Esophagus muscularis mucosa (tissue), 4 donors: ENCODE measurements around the gene TBC1D2. TPM values are rescaled to one million over a fixed set of nuclear protein-coding genes. Genes with fewer than 3 reads are reported as not detected.

Experiments used
- DNase-seq: peaks from one replicate; pipeline ENCODE4 v3.0.0-alpha.2; 2017; ENCODE audit errors: extremely low spot score
- H3K27ac ChIP-seq, 4 donors: fragments of 200-600 bp; sonication (generic); replicated peaks in 1 of 4; 1 replicate in 3 of 4; 2 replicates in 1 of 4; pipeline ENCODE4 v1.5.1; 2016 to 2019; ENCODE audit warnings: mild to moderate bottlenecking in 1 of 4
- H3K27me3 ChIP-seq, 4 donors: fragments of 200-600 bp; sonication (generic); one replicate each; pipeline versions ENCODE4 v1.5.1 to v1.6.0; 2016 to 2019
- H3K36me3 ChIP-seq, 4 donors: fragments of 200-600 bp; sonication (generic); one replicate each; pipeline ENCODE4 v1.5.1; 2016 to 2019
- H3K4me1 ChIP-seq, 4 donors: fragments of 200-600 bp; sonication (generic); one replicate each; pipeline ENCODE4 v1.5.1; 2016 to 2019
- H3K4me3 ChIP-seq, 4 donors: fragments of 200-600 bp; sonication (generic); 1 replicate in 2 of 4; 2 replicates in 2 of 4; pipeline ENCODE4 v1.5.1; 2016 to 2019; ENCODE audit warnings: mild to moderate bottlenecking in 4 of 4, moderate library complexity in 1 of 4
- H3K9me3 ChIP-seq, 4 donors: fragments of 200-600 bp; sonication (generic); 1 replicate in 3 of 4; 2 replicates in 1 of 4; pipeline ENCODE4 v1.5.1; 2016 to 2019
- EP300 ChIP-seq: sonication (generic); formaldehyde crosslinking; IDR thresholded peaks from one replicate; pipeline ENCODE4 v1.6.1; 2017; ENCODE audit warnings: antibody characterized with exemption
- POLR2A ChIP-seq: fragments of 450-650 bp; IDR thresholded peaks from one replicate; pipeline ENCODE4 v1.6.1; 2017; ENCODE audit warnings: antibody characterized with exemption, moderate library complexity, mild to moderate bottlenecking, low read depth
- POLR2AphosphoS5 ChIP-seq, 2 donors: sonication (generic); formaldehyde crosslinking; IDR thresholded peaks; one replicate each; pipeline ENCODE4 v1.6.1; 2017; ENCODE audit warnings: antibody characterized with exemption in 2 of 2
- WGBS: methylation state at CpG from one replicate; pipeline ENCODE4 v1.1.5; 2018; 5-methylcytosine and 5-hydroxymethylcytosine counted together
- intact Hi-C: fragments of 100-400 bp; cut with DNase I; formaldehyde crosslinking; loops from one replicate; pipeline ENCODE4 v1.15.1; 2023
- total RNA-seq, 4 donors: library from RNA; depleted of rRNA; stranded (reverse); fragments of >200 nt; gene quantifications; one replicate each; pipeline versions ENCODE4 v1.1.0 to v1.2.1, GENCODE V29; 2016
- TF ChIP-seq, protein P1 (sequence below), 3 experiments: fragments of 200-600 bp in 2 of 3; fragments of 450-650 bp in 1 of 3; sonication (generic) in 2 of 3; IDR thresholded peaks; one replicate each; pipeline ENCODE4 v1.5.1; 2017 to 2019; ENCODE audit warnings: antibody characterized with exemption in 3 of 3, mild to moderate bottlenecking in 2 of 3, moderate library complexity in 1 of 3

The TBC1D2 gene
- total RNA-seq, 4 donors from 2014 or later = 5.0 to 12.4 (median 7.3) TPM

DNA sequence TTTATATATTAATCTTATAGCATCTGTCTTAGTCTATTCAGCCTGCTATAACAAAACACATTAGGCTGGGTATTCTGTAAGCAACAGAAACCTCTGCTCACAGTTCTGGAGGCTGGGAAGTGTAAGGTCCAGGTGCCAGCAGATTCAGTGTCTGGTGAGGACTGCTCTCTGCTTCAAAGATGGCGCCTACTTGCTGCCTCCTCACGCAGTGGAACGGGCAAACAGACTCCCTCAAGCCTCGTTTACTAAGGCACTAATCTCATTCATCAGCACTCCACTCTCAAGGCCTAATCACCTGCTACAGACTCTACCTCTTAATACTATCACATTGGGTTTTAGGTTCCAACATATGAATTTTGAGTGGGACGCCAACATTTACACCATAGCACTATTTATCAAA, 5.2 kb upstream of the TBC1D2 start:
- 84% methylated on average over 5 of the region's 5 CpGs for WGBS
- TF ChIP-seq POLR2A (no peak), EP300 (no peak), POLR2AphosphoS5 (IDR thresholded peaks at IDR 0.05) (no peak)
- TF ChIP-seq, protein P1, sequence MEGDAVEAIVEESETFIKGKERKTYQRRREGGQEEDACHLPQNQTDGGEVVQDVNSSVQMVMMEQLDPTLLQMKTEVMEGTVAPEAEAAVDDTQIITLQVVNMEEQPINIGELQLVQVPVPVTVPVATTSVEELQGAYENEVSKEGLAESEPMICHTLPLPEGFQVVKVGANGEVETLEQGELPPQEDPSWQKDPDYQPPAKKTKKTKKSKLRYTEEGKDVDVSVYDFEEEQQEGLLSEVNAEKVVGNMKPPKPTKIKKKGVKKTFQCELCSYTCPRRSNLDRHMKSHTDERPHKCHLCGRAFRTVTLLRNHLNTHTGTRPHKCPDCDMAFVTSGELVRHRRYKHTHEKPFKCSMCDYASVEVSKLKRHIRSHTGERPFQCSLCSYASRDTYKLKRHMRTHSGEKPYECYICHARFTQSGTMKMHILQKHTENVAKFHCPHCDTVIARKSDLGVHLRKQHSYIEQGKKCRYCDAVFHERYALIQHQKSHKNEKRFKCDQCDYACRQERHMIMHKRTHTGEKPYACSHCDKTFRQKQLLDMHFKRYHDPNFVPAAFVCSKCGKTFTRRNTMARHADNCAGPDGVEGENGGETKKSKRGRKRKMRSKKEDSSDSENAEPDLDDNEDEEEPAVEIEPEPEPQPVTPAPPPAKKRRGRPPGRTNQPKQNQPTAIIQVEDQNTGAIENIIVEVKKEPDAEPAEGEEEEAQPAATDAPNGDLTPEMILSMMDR (IDR thresholded peaks at IDR 0.05) = no peak
- Histone ChIP-seq H3K4me1 (peaks cover 6 to 12% (median 10%) of the 10 kb centered on the region in 4 donors), H3K27ac (no peak overlapping the region), H3K9me3 (no peaks in the 10 kb centered on the region), H3K27me3 (no peaks in the 10 kb centered on the region), H3K4me3 (no peak overlapping the region), H3K36me3 (no peaks in the 10 kb centered on the region)
- intact Hi-C loops = loop anchor here (5.0 kb wide), 1 partner anchor 338 kb away; the partner anchor contains the start of gene TRMO
- no peak for DNase-seq

DNA sequence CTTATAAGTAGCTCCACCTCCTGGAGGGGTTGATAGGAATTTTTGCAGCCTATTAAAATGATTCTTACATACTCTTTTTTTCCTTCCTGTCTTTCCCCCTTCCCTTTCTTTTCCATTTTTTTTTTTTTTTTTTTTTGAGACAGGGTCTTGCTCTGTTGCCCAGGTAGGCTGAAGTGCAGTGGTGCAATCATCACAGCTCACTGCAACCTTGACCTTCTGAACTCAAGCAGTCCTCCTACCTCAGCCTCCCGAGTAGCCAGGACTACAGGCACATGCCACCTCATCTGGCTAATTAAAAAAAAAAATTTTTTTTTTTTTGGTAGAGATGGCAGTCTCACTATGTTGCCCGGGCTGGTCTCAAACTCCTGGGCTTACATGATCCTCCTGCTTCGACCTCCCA, 4.3 kb upstream of the TBC1D2 start:
- intact Hi-C loops = loop anchor here (5.0 kb wide), 2 partner anchors 277 to 337 kb away; partner anchors contain the start of genes ANP32B and TRMO
- Histone ChIP-seq H3K4me1 (peaks cover 9 to 17% (median 13%) of the 10 kb centered on the region in 4 donors), H3K9me3 (no peaks in the 10 kb centered on the region), H3K4me3 (no peak overlapping the region), H3K27ac (no peak overlapping the region), H3K27me3 (no peaks in the 10 kb centered on the region), H3K36me3 (no peaks in the 10 kb centered on the region)
- 90% methylated on average over 3 of the region's 3 CpGs for WGBS
- TF ChIP-seq EP300 (no peak), POLR2AphosphoS5 (IDR thresholded peaks at IDR 0.05) (no peak), POLR2A (no peak)
- TF ChIP-seq, protein P1 (IDR thresholded peaks at IDR 0.05) = no peak
- DNase-seq = no peak

DNA sequence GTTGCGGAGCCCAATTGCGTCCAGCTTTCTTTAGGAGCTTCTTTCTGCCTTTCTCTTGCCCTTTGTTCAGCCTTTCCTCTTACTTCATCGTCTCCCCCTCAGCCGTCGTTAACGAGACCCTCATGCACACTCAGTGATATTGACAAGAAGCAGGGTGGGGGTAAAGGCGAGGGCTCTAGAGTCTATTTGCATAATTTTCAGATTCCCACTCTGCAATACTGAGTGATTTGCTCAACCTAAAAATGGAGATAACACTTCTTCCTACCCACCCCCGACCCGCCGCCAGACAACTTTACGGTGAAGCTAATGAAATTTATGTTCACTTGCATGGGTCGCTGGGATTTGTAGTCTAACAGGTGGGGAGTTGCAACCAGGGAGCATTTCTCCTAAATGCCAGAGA, 1.3 kb upstream of the TBC1D2 start:
- intact Hi-C loops = loop anchor here (5.0 kb wide), 1 partner anchor 274 kb away; the partner anchor contains the start of gene ANP32B
- H3K36me3 ChIP-seq = peaks cover 0 to 3% (median 0%) of the 10 kb centered on the region in 4 donors
- peak overlapping the region; percentile 80 to 94 (median 90) for H3K4me3 ChIP-seq
- DNase-seq = no peak
- 20% methylated on average over 12 of the region's 12 CpGs for WGBS
- no peak for TF ChIP-seq POLR2AphosphoS5 (IDR thresholded peaks at IDR 0.05)
- TF ChIP-seq, protein P1 (IDR thresholded peaks at IDR 0.05) = no peak
- no peak for TF ChIP-seq POLR2A
- TF ChIP-seq EP300 = no peak
- no peaks in the 10 kb centered on the region for H3K9me3 ChIP-seq
- peaks cover 24 to 40% (median 30%) of the 10 kb centered on the region in 4 donors for H3K4me1 ChIP-seq
- H3K27ac ChIP-seq = peak overlapping the region; percentile 92 to 96 (median 96)
- no peaks in the 10 kb centered on the region for H3K27me3 ChIP-seq

DNA sequence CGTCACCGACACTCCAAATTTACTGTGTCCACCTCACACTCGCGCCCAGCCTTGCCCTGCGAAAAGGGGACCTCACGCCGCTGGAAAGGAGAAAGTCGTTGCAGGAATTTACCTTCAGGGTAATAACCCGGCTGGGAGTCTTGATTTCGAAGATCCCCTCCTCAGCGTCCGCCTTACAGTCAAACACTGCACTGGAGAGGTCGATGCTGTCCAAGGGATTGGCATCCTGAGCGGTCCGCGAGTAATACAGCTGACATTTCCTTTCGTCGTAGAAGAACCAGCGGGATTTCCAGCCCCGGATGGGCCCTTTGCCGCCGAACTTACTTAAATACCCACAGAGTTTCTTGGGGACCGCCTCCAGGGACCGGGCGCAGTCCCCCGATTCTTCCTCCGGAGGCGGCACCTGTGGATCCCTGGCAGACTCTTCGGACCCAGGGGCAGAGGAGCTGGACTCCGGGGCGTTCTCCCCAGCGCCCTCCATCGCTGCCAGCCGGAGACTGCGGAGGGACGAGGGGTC, 330 bp downstream of the TBC1D2 start:
- 0% methylated on average over 9 of the region's 36 CpGs for WGBS
- peak overlapping the region; percentile 92 to 96 (median 96) for H3K27ac ChIP-seq
- H3K9me3 ChIP-seq = no peaks in the 10 kb centered on the region
- H3K4me3 ChIP-seq = peak overlapping the region; percentile 80 to 94 (median 90)
- peaks cover 0 to 10% (median 2%) of the 10 kb centered on the region in 4 donors for H3K36me3 ChIP-seq
- H3K27me3 ChIP-seq = no peaks in the 10 kb centered on the region
- DNase-seq = no peak
- TF ChIP-seq POLR2AphosphoS5 (IDR thresholded peaks at IDR 0.05) (no peak), EP300 (no peak), POLR2A (no peak)
- TF ChIP-seq, protein P1 (IDR thresholded peaks at IDR 0.05) = no peak
- H3K4me1 ChIP-seq = peaks cover 26 to 49% (median 33%) of the 10 kb centered on the region in 4 donors
- intact Hi-C loops = loop anchor here (5.0 kb wide), 1 partner anchor 273 kb away; the partner anchor contains the start of gene ANP32B
